ENCODE results near the gene PPFIA1. TPM values are rescaled to one million over a fixed set of nuclear protein-coding genes. Genes with fewer than 3 reads are reported as not detected.

Gene PPFIA1
- total and polyA plus RNA-seq, 2 of the 8 experiments (the other 6 are each of a cell fraction or from before 2014, with no cell fraction given): 44.3 to 73.5 TPM

DNA sequence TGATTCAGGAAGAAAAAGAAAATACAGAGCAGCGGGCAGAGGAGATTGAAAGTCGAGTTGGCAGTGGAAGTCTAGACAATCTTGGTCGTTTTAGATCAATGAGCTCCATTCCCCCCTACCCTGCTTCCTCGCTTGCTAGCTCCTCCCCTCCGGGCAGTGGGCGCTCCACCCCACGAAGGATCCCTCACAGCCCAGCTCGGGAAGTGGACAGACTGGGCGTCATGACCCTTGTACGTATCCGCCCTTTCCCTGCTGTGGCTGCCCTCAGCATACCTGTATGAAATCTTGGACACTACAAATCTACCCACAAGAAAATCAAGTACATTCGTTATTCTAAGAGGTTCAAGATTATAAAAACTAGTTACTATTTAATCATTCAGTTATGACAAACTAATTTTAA, 77.7 kb downstream of the PPFIA1 start (continued):
- TF ChIP-seq, protein P1, sequence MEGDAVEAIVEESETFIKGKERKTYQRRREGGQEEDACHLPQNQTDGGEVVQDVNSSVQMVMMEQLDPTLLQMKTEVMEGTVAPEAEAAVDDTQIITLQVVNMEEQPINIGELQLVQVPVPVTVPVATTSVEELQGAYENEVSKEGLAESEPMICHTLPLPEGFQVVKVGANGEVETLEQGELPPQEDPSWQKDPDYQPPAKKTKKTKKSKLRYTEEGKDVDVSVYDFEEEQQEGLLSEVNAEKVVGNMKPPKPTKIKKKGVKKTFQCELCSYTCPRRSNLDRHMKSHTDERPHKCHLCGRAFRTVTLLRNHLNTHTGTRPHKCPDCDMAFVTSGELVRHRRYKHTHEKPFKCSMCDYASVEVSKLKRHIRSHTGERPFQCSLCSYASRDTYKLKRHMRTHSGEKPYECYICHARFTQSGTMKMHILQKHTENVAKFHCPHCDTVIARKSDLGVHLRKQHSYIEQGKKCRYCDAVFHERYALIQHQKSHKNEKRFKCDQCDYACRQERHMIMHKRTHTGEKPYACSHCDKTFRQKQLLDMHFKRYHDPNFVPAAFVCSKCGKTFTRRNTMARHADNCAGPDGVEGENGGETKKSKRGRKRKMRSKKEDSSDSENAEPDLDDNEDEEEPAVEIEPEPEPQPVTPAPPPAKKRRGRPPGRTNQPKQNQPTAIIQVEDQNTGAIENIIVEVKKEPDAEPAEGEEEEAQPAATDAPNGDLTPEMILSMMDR (IDR thresholded peaks at IDR 0.05; ENCODE audit: control extremely low read depth in 1 of 3, insufficient read depth in 1 of 3, low read depth in 1 of 3, low read length in 3 of 3): no peak
- TF ChIP-seq POLR2A (IDR thresholded peaks at IDR 0.05; ENCODE audit: control extremely low read depth in 1 of 2, low read depth in 2 of 2, low read length in 2 of 2): no peak
- TF ChIP-seq SP2 (IDR thresholded peaks at IDR 0.05; ENCODE audit: low read length): no peak
- no peak for TF ChIP-seq HDAC6 (IDR thresholded peaks at IDR 0.05; ENCODE audit: low read depth, low read length)

Measured in H1 (cell line).